GM21528 (cell line): ENCODE data around the gene OPHN1.
"Not testable (repeated sequence)": the region's sequence is repeated elsewhere in the genome, so short reads cannot be mapped to it uniquely, and the experiment has no call there.

Experiments used
- ATAC-seq: cut with Tn5 transposase; IDR thresholded peaks from one replicate; pipeline ENCODE4 v1.9.1; 2021; ENCODE audit warnings: mild to moderate bottlenecking, moderate library complexity; ENCODE audit not compliant: unreplicated experiment, low FRiP score

OPHN1 gene

GRCh38 chrX:68428431-68428830 is 4.9 kb downstream of the OPHN1 start:
- ATAC-seq = no peak

GRCh38 chrX:68424719-68425118 is 8.6 kb downstream of the OPHN1 start:
- no peak for ATAC-seq

GRCh38 chrX:68422478-68422877 is 10.8 kb downstream of the OPHN1 start:
- ATAC-seq = no peak

- ATAC-seq = no peak
Measured at GRCh38 chrX:68421636-68422035, 11.7 kb downstream of the OPHN1 start.

GRCh38 chrX:68420559-68420958 is 12.7 kb downstream of the OPHN1 start:
- ATAC-seq = no peak

- ATAC-seq = no peak
Measured at GRCh38 chrX:68419975-68420374, 13.3 kb downstream of the OPHN1 start.

- ATAC-seq = no peak
Measured at GRCh38 chrX:68417651-68418050, 15.6 kb downstream of the OPHN1 start.

- ATAC-seq = no peak
Measured at GRCh38 chrX:68416592-68416991, 16.7 kb downstream of the OPHN1 start.

- no peak for ATAC-seq
Measured at GRCh38 chrX:68415316-68415715, 18.0 kb downstream of the OPHN1 start.

GRCh38 chrX:68413254-68413653 is 20.0 kb downstream of the OPHN1 start:
- ATAC-seq = no peak

- ATAC-seq = no peak
Measured at GRCh38 chrX:68411729-68412128, 21.6 kb downstream of the OPHN1 start.

- ATAC-seq = no peak
Measured at GRCh38 chrX:68409194-68409593, 24.1 kb downstream of the OPHN1 start.

- no peak for ATAC-seq
Measured at GRCh38 chrX:68403522-68403921, 29.8 kb downstream of the OPHN1 start.

GRCh38 chrX:68403038-68403437 is 30.3 kb downstream of the OPHN1 start:
- ATAC-seq = no peak

- no peak for ATAC-seq
Measured at GRCh38 chrX:68402094-68402493, 31.2 kb downstream of the OPHN1 start.

- ATAC-seq = no peak
Measured at GRCh38 chrX:68398291-68398690, 35.0 kb downstream of the OPHN1 start.

- ATAC-seq = no peak
Measured at GRCh38 chrX:68396953-68397352, 36.3 kb downstream of the OPHN1 start.

- ATAC-seq = not testable (repeated sequence)
Measured at GRCh38 chrX:68389419-68389960, 43.8 kb downstream of the OPHN1 start.

- no peak for ATAC-seq
Measured at GRCh38 chrX:68387776-68388175, 45.5 kb downstream of the OPHN1 start.

- ATAC-seq = no peak
Measured at GRCh38 chrX:68383540-68383939, 49.8 kb downstream of the OPHN1 start.

GRCh38 chrX:68377579-68377978 is 55.7 kb downstream of the OPHN1 start:
- ATAC-seq = not testable (repeated sequence)

GRCh38 chrX:68376373-68376772 is 56.9 kb downstream of the OPHN1 start:
- ATAC-seq = no peak

- ATAC-seq = no peak
Measured at GRCh38 chrX:68375803-68376202, 57.5 kb downstream of the OPHN1 start.
